ENCODE data around the gene PRDM5.

DNA sequence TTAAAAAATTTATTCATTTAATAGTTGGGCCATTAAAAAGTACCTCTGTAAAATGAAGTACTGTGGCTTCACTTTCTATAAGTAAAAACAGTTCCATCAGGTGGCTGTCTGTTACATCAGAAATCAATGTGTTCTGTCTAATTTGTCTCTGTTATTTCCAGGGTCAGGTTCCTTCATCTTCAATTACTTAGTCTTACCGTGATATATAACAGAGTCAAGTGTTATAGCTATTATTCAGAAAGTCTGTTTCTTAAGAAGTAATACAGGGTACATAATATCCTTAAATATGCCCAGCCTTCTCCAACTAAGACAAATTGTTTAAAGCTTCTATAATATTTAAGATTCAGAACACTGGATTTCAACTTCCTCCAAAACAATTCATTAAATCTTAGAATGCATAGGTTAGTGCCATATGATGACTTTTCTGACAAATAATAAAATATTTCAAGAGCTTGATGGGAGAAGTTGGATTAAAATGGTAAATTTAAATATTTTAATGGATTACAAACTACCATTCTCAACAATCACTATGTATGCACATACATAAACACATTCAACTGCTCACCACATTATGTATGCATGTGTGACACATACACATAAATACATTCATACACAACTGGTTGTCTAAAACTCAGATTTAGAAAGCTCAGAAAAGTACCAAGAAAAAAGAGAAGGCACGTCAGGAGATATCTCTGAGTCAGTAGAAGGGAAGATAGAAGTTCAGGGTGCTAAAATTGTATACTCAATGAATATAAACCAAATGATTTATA, 268.5 kb downstream of the PRDM5 start:
- TF ChIP-seq GABPA (tag; conservative IDR thresholded peaks at IDR 0.05; ENCODE audit: low read depth) (no peak), POLR3A (IDR thresholded peaks at IDR 0.05; ENCODE audit: borderline replicate concordance, extremely low read depth, insufficient read depth, insufficient read length) (no peak), HMGXB4 (CRISPR knock-in tag; IDR thresholded peaks at IDR 0.05) (no peak), KLF13 (tag; IDR thresholded peaks at IDR 0.05; ENCODE audit: borderline replicate concordance, low read depth) (no peak), BHLHE40 (IDR thresholded peaks at IDR 0.05; ENCODE audit: low read length) (no peak), SMAD1 (IDR thresholded peaks at IDR 0.05; ENCODE audit: low read depth, low read length, partially characterized antibody) (no peak)
- TF ChIP-seq, protein P1, sequence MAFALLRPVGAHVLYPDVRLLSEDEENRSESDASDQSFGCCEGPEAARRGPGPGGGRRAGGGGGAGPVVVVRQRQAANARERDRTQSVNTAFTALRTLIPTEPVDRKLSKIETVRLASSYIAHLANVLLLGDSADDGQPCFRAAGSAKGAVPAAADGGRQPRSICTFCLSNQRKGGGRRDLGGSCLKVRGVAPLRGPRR (CRISPR knock-in tag; IDR thresholded peaks at IDR 0.05): no peak
- TF ChIP-seq, protein P2, sequence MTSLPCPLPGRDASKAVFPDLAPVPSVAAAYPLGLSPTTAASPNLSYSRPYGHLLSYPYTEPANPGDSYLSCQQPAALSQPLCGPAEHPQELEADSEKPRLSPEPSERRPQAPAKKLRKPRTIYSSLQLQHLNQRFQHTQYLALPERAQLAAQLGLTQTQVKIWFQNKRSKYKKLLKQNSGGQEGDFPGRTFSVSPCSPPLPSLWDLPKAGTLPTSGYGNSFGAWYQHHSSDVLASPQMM (CRISPR knock-in tag; IDR thresholded peaks at IDR 0.05): no peak
